Measurements from ENCODE around the gene PCNA. TPM values are rescaled to one million over a fixed set of nuclear protein-coding genes. Genes with fewer than 3 reads are reported as not detected.

Gene PCNA
- total RNA-seq, 1 experiment from 2014 or later = 274 TPM

- Histone ChIP-seq H2BK20ac (ENCODE audit: low read depth, low read length, poor library complexity, severe bottlenecking) (no peak overlapping the region), H3K23ac (ENCODE audit: insufficient read length, low read depth, low read length) (no peak overlapping the region), H2BK5ac (ENCODE audit: insufficient read length, low read length) (no peak overlapping the region), H2AFZ (ENCODE audit: low read length) (no peak overlapping the region), H3K56ac (ENCODE audit: insufficient read length, low read depth, low read length) (no peak overlapping the region), H4K20me1 (ENCODE audit: control insufficient read depth, insufficient read depth, insufficient read length) (no peaks in the 10 kb centered on the region), H4K5ac (ENCODE audit: insufficient read length, low read depth, low read length) (no peak overlapping the region), H3K4me1 (ENCODE audit: insufficient read depth, low read length) (no peaks in the 10 kb centered on the region), H3K79me1 (ENCODE audit: insufficient read depth, low read depth, low read length, poor library complexity, severe bottlenecking) (no peaks in the 10 kb centered on the region), H3K9ac (ENCODE audit: extremely low read depth, insufficient read length, low read length) (no peak overlapping the region), H3T11ph (ENCODE audit: low read length) (no peak overlapping the region), H3K18ac (ENCODE audit: insufficient read length, low read depth, low read length) (no peak overlapping the region), H3K79me2 (ENCODE audit: insufficient read depth, low read length) (no peaks in the 10 kb centered on the region), H3K4me2 (ENCODE audit: insufficient read depth, insufficient read length, low read length) (no peak overlapping the region), H2BK15ac (ENCODE audit: low read depth, low read length) (no peak overlapping the region), H4K91ac (ENCODE audit: insufficient read length, low read depth, low read length) (no peak overlapping the region), H3K27me3 (ENCODE audit: insufficient read depth, low read length) (no peaks in the 10 kb centered on the region), H3K4ac (ENCODE audit: low read depth, low read length) (no peak overlapping the region), H4K8ac (replicated peaks; ENCODE audit: insufficient read length, low read depth, low read length) (no peak overlapping the region), H2BK12ac (ENCODE audit: insufficient read length, low read depth, low read length) (no peak overlapping the region), H3K27ac (ENCODE audit: insufficient read length, low read depth, low read length) (no peak overlapping the region), H2AK5ac (ENCODE audit: insufficient read length, low read length) (no peak overlapping the region), H3K9me3 (ENCODE audit: control insufficient read depth, low read depth, low read length) (no peaks in the 10 kb centered on the region), H3K14ac (ENCODE audit: insufficient read depth, low read length) (no peak overlapping the region), H2BK120ac (ENCODE audit: low read depth, low read length, poor library complexity, severe bottlenecking) (no peak overlapping the region), H3K23me2 (ENCODE audit: insufficient read length, low read depth, low read length, poor library complexity, severe bottlenecking) (no peaks in the 10 kb centered on the region)
- DNase-seq = no peak
- no peaks in the 10 kb centered on the region for H3K9me3 Mint-ChIP-seq
- TF ChIP-seq, protein P1, sequence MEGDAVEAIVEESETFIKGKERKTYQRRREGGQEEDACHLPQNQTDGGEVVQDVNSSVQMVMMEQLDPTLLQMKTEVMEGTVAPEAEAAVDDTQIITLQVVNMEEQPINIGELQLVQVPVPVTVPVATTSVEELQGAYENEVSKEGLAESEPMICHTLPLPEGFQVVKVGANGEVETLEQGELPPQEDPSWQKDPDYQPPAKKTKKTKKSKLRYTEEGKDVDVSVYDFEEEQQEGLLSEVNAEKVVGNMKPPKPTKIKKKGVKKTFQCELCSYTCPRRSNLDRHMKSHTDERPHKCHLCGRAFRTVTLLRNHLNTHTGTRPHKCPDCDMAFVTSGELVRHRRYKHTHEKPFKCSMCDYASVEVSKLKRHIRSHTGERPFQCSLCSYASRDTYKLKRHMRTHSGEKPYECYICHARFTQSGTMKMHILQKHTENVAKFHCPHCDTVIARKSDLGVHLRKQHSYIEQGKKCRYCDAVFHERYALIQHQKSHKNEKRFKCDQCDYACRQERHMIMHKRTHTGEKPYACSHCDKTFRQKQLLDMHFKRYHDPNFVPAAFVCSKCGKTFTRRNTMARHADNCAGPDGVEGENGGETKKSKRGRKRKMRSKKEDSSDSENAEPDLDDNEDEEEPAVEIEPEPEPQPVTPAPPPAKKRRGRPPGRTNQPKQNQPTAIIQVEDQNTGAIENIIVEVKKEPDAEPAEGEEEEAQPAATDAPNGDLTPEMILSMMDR (conservative IDR thresholded peaks at IDR 0.05) = no peak
- no peak overlapping the region for H3K4me3 Mint-ChIP-seq
- no CpG with 5 or more reads among the region's 4 CpGs for WGBS (ENCODE audit: extremely low coverage, insufficient read length, low lambda C conversion rate)
- H3K4me1 Mint-ChIP-seq = peaks cover 0 to 3% of the 10 kb centered on the region in 2 experiments; a peak in 1 of 4 replicates
- H3K27me3 Mint-ChIP-seq (ENCODE audit: low read depth) = no peaks in the 10 kb centered on the region
- H3K36me3 Mint-ChIP-seq (ENCODE audit: insufficient read depth in 1 of 3, low read depth in 3 of 3) = peaks cover 4 to 15% (median 14%) of the 10 kb centered on the region in 3 experiments; a peak in 6 of 7 replicates
- no peak overlapping the region for H3K27ac Mint-ChIP-seq
Measured at GRCh38 chr20:5092765-5093339, 26.9 kb downstream of the PCNA start.

Measured in H9 (cell line).